ENCODE data around the gene ZNF396.

GRCh38 chr18:35377875-35378573 is 887 bp upstream of the ZNF396 start:
- TF ChIP-seq EZH2 (IDR thresholded peaks at IDR 0.05; ENCODE audit: low read depth, unreplicated experiment): no peak
- TF ChIP-seq CTCF (conservative IDR thresholded peaks at IDR 0.05; ENCODE audit: low read depth in 2 of 2): no peak
- TF ChIP-seq POLR2AphosphoS5 (IDR thresholded peaks at IDR 0.05; ENCODE audit: low read depth): no peak

Measured in GM23338 (cell line).